Neural cell (in vitro differentiated cells): Measurements from ENCODE around the gene MAPK1IP1L. TPM values are rescaled to one million over a fixed set of nuclear protein-coding genes. Genes with fewer than 3 reads are reported as not detected.

Experiments used
- H2AFZ ChIP-seq: fragments of 200-600, 300-800 bp; sonication (generic), shearing (Covaris generic); 2 replicates; pipeline ENCODE4 v1.6.0; 2014; ENCODE audit warnings: low read depth, mild to moderate bottlenecking, antibody characterized with exemption, low read length, moderate library complexity
- H3F3A ChIP-seq: fragments of 200-600 bp; shearing (Covaris generic); 2 replicates; pipeline ENCODE4 v1.6.1; 2016; ENCODE audit warnings: mild to moderate bottlenecking, moderate library complexity, mixed read lengths, antibody characterized with exemption, low read length; ENCODE audit not compliant: insufficient read depth, poor library complexity, severe bottlenecking
- H3K27ac ChIP-seq: fragments of 200-600, 300-800 bp; sonication (generic), shearing (Covaris generic); 2 replicates; pipeline ENCODE4 v1.5.1; 2014; ENCODE audit warnings: mild to moderate bottlenecking, low read length, moderate library complexity
- H3K27me3 ChIP-seq: fragments of 300-800, 200-600 bp; sonication (generic), shearing (Covaris generic); 2 replicates; pipeline ENCODE4 v1.6.0; 2014; ENCODE audit warnings: mild to moderate bottlenecking, low read depth, low read length, moderate library complexity; ENCODE audit not compliant: insufficient read depth
- H3K36me3 ChIP-seq: fragments of 300-800, 200-600 bp; sonication (generic), shearing (Covaris generic); 2 replicates; pipeline ENCODE4 v1.5.1; 2014; ENCODE audit warnings: mild to moderate bottlenecking, antibody characterized with exemption, low read length, moderate library complexity; ENCODE audit not compliant: insufficient read depth
- H3K4me2 ChIP-seq: fragments of 300-800, 200-600 bp; sonication (generic), shearing (Covaris generic); 2 replicates; pipeline ENCODE4 v1.6.0; 2014; ENCODE audit warnings: mild to moderate bottlenecking, low read length
- H3K4me3 ChIP-seq: fragments of 300-800, 200-600 bp; sonication (generic), shearing (Covaris generic); 2 replicates; pipeline ENCODE4 v1.5.1; 2014; ENCODE audit warnings: mild to moderate bottlenecking, low read length, moderate library complexity
- H3K79me2 ChIP-seq: fragments of 200-600 bp; shearing (Covaris generic); replicated peaks from 2 replicates; pipeline ENCODE4 v1.6.0; 2014; ENCODE audit warnings: mild to moderate bottlenecking, low read length, moderate library complexity; ENCODE audit not compliant: insufficient read depth
- H3K9ac ChIP-seq: fragments of 300-800, 200-600 bp; sonication (generic), shearing (Covaris generic); 2 replicates; pipeline ENCODE4 v1.6.1; 2016; ENCODE audit warnings: mild to moderate bottlenecking, low read length, mixed read lengths
- H3K9me2 ChIP-seq: fragments of 200-600 bp; shearing (Covaris generic); 2 replicates; pipeline ENCODE4 v1.6.1; 2016; ENCODE audit warnings: mild to moderate bottlenecking, low read length, mixed read lengths; ENCODE audit not compliant: insufficient read depth
- H3K9me3 ChIP-seq: fragments of 200-600, 300-800 bp; sonication (generic), shearing (Covaris generic); 2 replicates; pipeline ENCODE4 v1.6.1; 2016; ENCODE audit warnings: mild to moderate bottlenecking, mixed run types, low read length, moderate library complexity, mixed read lengths
- H4K20me1 ChIP-seq: fragments of 200-600 bp; shearing (Covaris generic); 2 replicates; pipeline ENCODE4 v1.6.1; 2016; ENCODE audit warnings: mild to moderate bottlenecking, mixed run types; ENCODE audit not compliant: insufficient read depth
- CTCF ChIP-seq: fragments of 450-650 bp; IDR thresholded peaks from 2 replicates; pipeline ENCODE4 v1.5.1; 2014; ENCODE audit warnings: antibody characterized with exemption, mild to moderate bottlenecking, moderate library complexity; ENCODE audit not compliant: poor library complexity, severe bottlenecking
- EP300 ChIP-seq: fragments of 450-650 bp; conservative IDR thresholded peaks from 2 replicates; pipeline ENCODE4 v1.6.1; 2014; ENCODE audit warnings: antibody characterized with exemption, mild to moderate bottlenecking, moderate library complexity; ENCODE audit not compliant: poor library complexity, severe bottlenecking
- EZH2 ChIP-seq: fragments of 200-600, 300-800 bp; shearing (Covaris generic), sonication (generic); IDR thresholded peaks from 2 replicates; pipeline ENCODE4 v1.6.1; 2014; ENCODE audit warnings: antibody characterized with exemption, low read length, borderline replicate concordance, mild to moderate bottlenecking; ENCODE audit not compliant: insufficient read depth, poor library complexity, severe bottlenecking
- MXI1 ChIP-seq: fragments of 450-650 bp; conservative IDR thresholded peaks from 2 replicates; pipeline ENCODE4 v1.6.1; 2014; ENCODE audit warnings: antibody characterized with exemption, mild to moderate bottlenecking; ENCODE audit not compliant: poor library complexity, severe bottlenecking
- POLR2AphosphoS5 ChIP-seq: IDR thresholded peaks from 2 replicates; pipeline ENCODE4 v1.6.1; 2012
- RAD21 ChIP-seq: fragments of 450-650 bp; conservative IDR thresholded peaks from 2 replicates; pipeline ENCODE4 v1.6.1; 2014; ENCODE audit warnings: antibody characterized with exemption, mild to moderate bottlenecking, moderate library complexity
- REST ChIP-seq: IDR thresholded peaks from 2 replicates; pipeline ENCODE4 v1.6.1; 2012; ENCODE audit warnings: borderline replicate concordance
- SMC3 ChIP-seq: fragments of 450-650 bp; conservative IDR thresholded peaks from 2 replicates; pipeline ENCODE4 v1.6.1; 2014; ENCODE audit warnings: antibody characterized with exemption, mild to moderate bottlenecking, moderate library complexity; ENCODE audit not compliant: poor library complexity
- TAF1 ChIP-seq: IDR thresholded peaks from 2 replicates; pipeline ENCODE4 v1.6.1; 2012; ENCODE audit warnings: low read depth
- polyA plus RNA-seq: library from polyadenylated mRNA; depleted of rRNA; stranded (reverse); fragments of >200 nt; gene quantifications from 2 replicates; pipeline ENCODE4 v1.2.3, GENCODE V29; 2014

Gene MAPK1IP1L
- polyA plus RNA-seq, 1 donor from 2014 or later: 35.4 TPM

GRCh38 chr14:55054098-55054497 lies 2.7 kb downstream of the MAPK1IP1L start:
- TF ChIP-seq EZH2 (no peak), EP300 (no peak), SMC3 (no peak), TAF1 (no peak), CTCF (no peak), POLR2AphosphoS5 (no peak), RAD21 (no peak), REST (no peak), MXI1 (no peak)
- Histone ChIP-seq H3K9me2 (no peaks in the 10 kb centered on the region), H3K9me3 (no peaks in the 10 kb centered on the region), H3K79me2 (peaks cover 65% of the 10 kb centered on the region), H3K27me3 (no peaks in the 10 kb centered on the region), H3K4me3 (peak overlapping the region; percentile 10), H4K20me1 (no peaks in the 10 kb centered on the region), H3K36me3 (peaks cover 7% of the 10 kb centered on the region), H3K4me2 (no peak overlapping the region), H3K27ac (peak overlapping the region; percentile 100), H3F3A (peaks cover 11% of the 10 kb centered on the region), H2AFZ (no peak overlapping the region), H3K9ac (no peak overlapping the region)

GRCh38 chr14:55057919-55058318 lies 6.5 kb downstream of the MAPK1IP1L start:
- Histone ChIP-seq H3K36me3 (peaks cover 15% of the 10 kb centered on the region), H3K79me2 (peaks cover 93% of the 10 kb centered on the region)

More at GRCh38 chr14:55057919-55058318, 6.5 kb downstream of the MAPK1IP1L start:
- Histone ChIP-seq H3K4me3 (no peak overlapping the region), H3K9me2 (no peaks in the 10 kb centered on the region), H3K9me3 (no peaks in the 10 kb centered on the region), H3F3A (no peaks in the 10 kb centered on the region), H3K27ac (no peak overlapping the region), H3K27me3 (no peaks in the 10 kb centered on the region), H3K4me2 (no peak overlapping the region), H2AFZ (no peak overlapping the region), H3K9ac (no peak overlapping the region), H4K20me1 (no peaks in the 10 kb centered on the region)
- TF ChIP-seq POLR2AphosphoS5 (no peak), REST (no peak), MXI1 (no peak), EP300 (no peak), CTCF (no peak), SMC3 (no peak), EZH2 (no peak), RAD21 (no peak), TAF1 (no peak)
